OCI-LY7 (cell line): ENCODE data around the gene HOXB6.

ENCODE experiments used
- EZH2phosphoT487 ChIP-seq: fragments of 200-600 bp; sonication (generic); IDR thresholded peaks from 2 replicates; pipeline ENCODE4 v1.6.1; 2018; ENCODE audit warnings: low read depth, borderline replicate concordance, mild to moderate bottlenecking, mixed run types, antibody characterized with exemption, low read length, moderate library complexity, mixed read lengths
- TF ChIP-seq, protein P1 (sequence below): fragments of 200-600 bp; sonication (generic); conservative IDR thresholded peaks from 2 replicates; pipeline ENCODE4 v1.5.1; 2014; ENCODE audit warnings: mild to moderate bottlenecking, antibody characterized with exemption, low read length, moderate library complexity, mixed read lengths

DNA sequence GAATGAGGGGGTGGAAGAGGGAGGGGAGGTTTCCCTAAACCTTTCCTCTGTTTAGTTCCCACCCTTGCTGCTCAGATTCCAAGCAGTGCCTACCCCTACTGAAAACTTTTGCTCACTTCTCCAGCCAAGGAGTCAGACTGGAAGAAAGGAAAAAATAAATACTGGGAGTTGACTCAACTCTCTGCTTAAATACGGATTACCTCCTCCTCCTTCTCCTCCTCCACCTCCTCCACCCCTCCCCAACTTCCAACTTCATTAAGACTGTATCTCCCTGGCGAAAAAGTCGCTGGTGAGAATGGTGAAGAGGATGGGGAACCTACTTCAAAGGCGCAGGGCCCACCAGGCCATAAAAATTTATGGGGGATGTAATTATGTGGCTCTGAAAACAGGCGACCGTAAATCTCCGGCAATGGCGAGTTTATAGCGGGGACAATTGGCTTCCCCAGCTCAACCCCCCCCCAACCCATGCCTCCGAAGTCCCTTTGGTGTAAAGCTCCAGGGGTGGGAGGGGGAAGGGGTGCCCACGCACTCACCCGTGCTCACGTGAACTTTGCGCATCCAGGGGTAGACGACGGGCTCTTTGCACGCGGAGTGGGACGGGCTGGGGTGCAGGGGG, 27.3 kb downstream of the HOXB6 start:
- TF ChIP-seq, protein P1, sequence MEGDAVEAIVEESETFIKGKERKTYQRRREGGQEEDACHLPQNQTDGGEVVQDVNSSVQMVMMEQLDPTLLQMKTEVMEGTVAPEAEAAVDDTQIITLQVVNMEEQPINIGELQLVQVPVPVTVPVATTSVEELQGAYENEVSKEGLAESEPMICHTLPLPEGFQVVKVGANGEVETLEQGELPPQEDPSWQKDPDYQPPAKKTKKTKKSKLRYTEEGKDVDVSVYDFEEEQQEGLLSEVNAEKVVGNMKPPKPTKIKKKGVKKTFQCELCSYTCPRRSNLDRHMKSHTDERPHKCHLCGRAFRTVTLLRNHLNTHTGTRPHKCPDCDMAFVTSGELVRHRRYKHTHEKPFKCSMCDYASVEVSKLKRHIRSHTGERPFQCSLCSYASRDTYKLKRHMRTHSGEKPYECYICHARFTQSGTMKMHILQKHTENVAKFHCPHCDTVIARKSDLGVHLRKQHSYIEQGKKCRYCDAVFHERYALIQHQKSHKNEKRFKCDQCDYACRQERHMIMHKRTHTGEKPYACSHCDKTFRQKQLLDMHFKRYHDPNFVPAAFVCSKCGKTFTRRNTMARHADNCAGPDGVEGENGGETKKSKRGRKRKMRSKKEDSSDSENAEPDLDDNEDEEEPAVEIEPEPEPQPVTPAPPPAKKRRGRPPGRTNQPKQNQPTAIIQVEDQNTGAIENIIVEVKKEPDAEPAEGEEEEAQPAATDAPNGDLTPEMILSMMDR = no peak
- TF ChIP-seq EZH2phosphoT487 = no peak
